AG04450 (cell line): Measurements from ENCODE around the gene REPS1. TPM values are rescaled to one million over a fixed set of nuclear protein-coding genes. Genes with fewer than 3 reads are reported as not detected.

Experiments
- CTCF ChIA-PET: fragments of 300-600, 350-600 bp; formaldehyde crosslinking; extraction: SDS; loops from one replicate; lab custom pipeline; 2022; ENCODE audit warnings: antibody characterized with exemption, inconsistent platforms; lab: Charles Lee
- POLR2A ChIA-PET: fragments of 350-600 bp; formaldehyde crosslinking; extraction: SDS; loops from one replicate; lab custom pipeline; 2021; ENCODE audit warnings: antibody characterized with exemption, inconsistent platforms; lab: Yijun Ruan, JAX
- DNase-seq: peaks from one replicate; pipeline ENCODE4 v3.0.0-alpha.2; 2011; ENCODE audit warnings: low read depth, low spot score
- H3K27ac ChIP-seq: one replicate; pipeline ENCODE4 v1.5.1; 2012; ENCODE audit warnings: low read depth, low read length, control low read depth
- H3K27me3 ChIP-seq: one replicate; pipeline ENCODE4 v1.6.0; 2012; ENCODE audit warnings: low read length; ENCODE audit not compliant: control insufficient read depth, insufficient read depth
- H3K4me3 ChIP-seq: 2 replicates; pipeline ENCODE4 v1.5.1; 2011; ENCODE audit warnings: mild to moderate bottlenecking, low read depth, low read length, control low read depth
- H3K9me3 ChIP-seq: 2 replicates; pipeline ENCODE4 v1.5.1; 2012; ENCODE audit warnings: low read length; ENCODE audit not compliant: control insufficient read depth, insufficient read depth
- polyA plus RNA-seq: library from polyadenylated mRNA; depleted of rRNA; stranded (reverse); fragments of >200 nt; gene quantifications from 2 replicates; pipeline ENCODE4 v1.2.3, GENCODE V29; 2011
- TF ChIP-seq, protein P1 (sequence below): IDR thresholded peaks from 2 replicates; pipeline ENCODE4 v1.5.1; 2011; ENCODE audit warnings: low read depth, low read length, control low read depth, inconsistent platforms

Gene REPS1
- polyA plus RNA-seq, 1 experiment = 36.6 TPM

DNA sequence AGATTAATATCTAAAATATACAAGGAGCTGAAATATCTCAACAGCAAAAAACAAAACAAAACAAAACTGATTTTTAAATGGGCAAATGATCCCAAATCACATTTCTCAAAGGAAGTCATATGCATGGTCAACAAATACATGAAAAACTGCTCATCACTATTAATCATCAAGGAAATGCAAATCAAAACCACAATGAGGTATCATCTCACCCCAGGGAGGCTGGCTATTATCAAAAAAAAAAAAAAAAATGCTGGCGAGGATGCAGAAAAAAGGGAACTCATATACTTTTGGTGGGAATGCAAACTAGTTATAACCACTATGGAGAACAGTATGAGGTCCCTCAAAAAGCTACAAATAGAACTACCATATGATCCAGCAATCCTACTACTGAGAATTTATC, 34.6 kb downstream of the REPS1 start:
- Histone ChIP-seq H3K27ac (no peak overlapping the region), H3K9me3 (no peaks in the 10 kb centered on the region), H3K4me3 (no peak overlapping the region), H3K27me3 (no peaks in the 10 kb centered on the region)
- CTCF ChIA-PET = no interaction called here
- TF ChIP-seq, protein P1, sequence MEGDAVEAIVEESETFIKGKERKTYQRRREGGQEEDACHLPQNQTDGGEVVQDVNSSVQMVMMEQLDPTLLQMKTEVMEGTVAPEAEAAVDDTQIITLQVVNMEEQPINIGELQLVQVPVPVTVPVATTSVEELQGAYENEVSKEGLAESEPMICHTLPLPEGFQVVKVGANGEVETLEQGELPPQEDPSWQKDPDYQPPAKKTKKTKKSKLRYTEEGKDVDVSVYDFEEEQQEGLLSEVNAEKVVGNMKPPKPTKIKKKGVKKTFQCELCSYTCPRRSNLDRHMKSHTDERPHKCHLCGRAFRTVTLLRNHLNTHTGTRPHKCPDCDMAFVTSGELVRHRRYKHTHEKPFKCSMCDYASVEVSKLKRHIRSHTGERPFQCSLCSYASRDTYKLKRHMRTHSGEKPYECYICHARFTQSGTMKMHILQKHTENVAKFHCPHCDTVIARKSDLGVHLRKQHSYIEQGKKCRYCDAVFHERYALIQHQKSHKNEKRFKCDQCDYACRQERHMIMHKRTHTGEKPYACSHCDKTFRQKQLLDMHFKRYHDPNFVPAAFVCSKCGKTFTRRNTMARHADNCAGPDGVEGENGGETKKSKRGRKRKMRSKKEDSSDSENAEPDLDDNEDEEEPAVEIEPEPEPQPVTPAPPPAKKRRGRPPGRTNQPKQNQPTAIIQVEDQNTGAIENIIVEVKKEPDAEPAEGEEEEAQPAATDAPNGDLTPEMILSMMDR = no peak
- no peak for DNase-seq
- POLR2A ChIA-PET = interaction anchor here (0.6 kb wide), 1 partner anchor 17 kb away, joined by 4 read pairs; no protein-coding TSS in a partner anchor

DNA sequence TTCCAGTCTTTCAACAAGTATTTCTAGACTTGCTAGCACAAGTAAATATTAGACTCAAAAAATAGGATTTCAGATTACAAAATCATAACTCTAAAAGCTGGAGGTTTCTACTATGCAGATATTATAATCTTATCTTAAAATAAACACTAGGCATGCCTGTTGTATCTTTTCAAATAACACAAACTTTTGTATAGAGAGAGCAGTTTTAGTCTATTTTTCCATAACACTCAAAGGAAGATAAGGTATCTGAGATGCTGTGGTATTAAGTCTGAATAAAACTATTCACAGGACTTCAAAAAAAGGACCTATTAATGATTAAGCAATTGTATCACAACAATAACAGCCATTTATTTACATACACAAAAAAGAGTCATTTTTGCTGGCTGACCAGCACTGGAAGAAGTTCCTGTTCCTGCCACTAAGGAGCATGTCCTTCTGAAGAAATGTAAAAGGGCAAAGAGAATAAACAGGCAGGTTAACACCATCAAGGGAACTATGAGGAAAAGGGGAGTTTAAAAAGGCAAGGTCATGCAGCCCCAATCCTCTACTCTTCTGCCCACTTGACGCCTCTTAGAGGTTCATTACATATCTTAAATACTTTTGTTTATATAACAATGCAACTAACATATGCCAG, 39.4 kb downstream of the REPS1 start:
- H3K27me3 ChIP-seq = no peaks in the 10 kb centered on the region
- no peak for DNase-seq
- TF ChIP-seq, protein P1 = no peak
- H3K4me3 ChIP-seq = no peak overlapping the region
- H3K27ac ChIP-seq = no peak overlapping the region
- CTCF ChIA-PET = no interaction called here
- POLR2A ChIA-PET = no interaction called here
- H3K9me3 ChIP-seq = no peaks in the 10 kb centered on the region

DNA sequence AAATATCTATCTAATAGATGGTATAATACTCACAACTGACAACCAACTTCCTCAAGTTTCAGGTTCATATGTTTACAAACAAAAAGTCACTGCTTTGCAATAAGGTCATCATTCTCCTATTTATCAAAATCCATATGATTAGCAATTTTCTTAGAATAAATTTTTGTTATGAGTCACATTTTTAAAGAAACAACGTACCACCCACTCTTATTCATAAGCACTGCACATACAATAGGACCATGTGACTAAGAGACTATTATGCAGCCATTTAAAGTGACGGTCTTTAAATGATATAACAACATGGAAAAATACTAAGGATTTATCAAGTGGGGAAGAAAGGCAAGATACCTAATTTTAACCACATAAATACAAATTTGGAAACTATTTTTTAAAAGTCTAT, 40.0 kb downstream of the REPS1 start:
- H3K27ac ChIP-seq = no peak overlapping the region
- ChIA-PET POLR2A (no interaction called here), CTCF (no interaction called here)
- no peak for DNase-seq
- no peaks in the 10 kb centered on the region for H3K9me3 ChIP-seq
- no peaks in the 10 kb centered on the region for H3K27me3 ChIP-seq
- TF ChIP-seq, protein P1 = no peak
- H3K4me3 ChIP-seq = no peak overlapping the region

DNA sequence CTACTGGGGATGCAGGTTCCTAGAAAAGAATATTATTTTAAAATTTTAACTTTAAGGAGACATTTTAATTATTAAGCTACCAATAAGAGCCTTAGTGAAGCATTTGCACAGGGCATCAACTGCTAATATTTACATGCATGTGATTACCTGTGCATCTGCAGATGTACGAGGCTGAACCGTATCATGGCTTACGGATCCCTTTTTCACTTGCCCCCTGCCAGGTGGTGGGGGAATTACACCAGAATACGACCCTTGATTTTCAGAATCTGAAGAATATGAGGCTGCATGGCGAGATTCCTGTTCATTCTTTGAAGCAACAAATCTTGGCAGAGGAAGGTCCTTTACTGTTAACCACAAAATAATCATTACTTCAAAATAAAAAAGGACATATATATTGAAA, 42.7 kb downstream of the REPS1 start:
- CTCF ChIA-PET = no interaction called here
- TF ChIP-seq, protein P1 = peak; percentile 26; the same call in 1 of the 2 replicates
- no peak for DNase-seq
- H3K4me3 ChIP-seq = no peak overlapping the region
- no peak overlapping the region for H3K27ac ChIP-seq
- H3K9me3 ChIP-seq = no peaks in the 10 kb centered on the region
- no peaks in the 10 kb centered on the region for H3K27me3 ChIP-seq
- POLR2A ChIA-PET = no interaction called here

DNA sequence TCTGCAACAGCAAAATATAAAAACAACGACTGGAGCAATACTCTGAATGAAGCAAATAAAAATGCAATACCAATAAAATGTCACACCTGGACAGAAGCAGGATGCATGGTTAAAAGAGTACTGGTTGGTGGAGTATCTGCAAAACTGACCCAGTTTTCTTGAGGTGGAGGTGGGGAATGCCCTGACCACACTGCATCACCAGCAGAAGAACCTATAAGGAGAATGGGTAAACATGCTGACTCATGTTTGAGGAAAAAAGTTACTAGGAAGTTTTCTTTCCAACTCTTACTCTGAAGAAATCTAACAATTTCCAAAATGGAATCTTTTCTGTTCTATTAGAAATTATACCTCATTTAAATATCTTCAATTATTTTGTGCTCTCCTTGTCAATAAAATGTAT, 43.6 kb downstream of the REPS1 start:
- CTCF ChIA-PET = no interaction called here
- Histone ChIP-seq H3K9me3 (no peaks in the 10 kb centered on the region), H3K27me3 (no peaks in the 10 kb centered on the region), H3K4me3 (no peak overlapping the region), H3K27ac (no peak overlapping the region)
- POLR2A ChIA-PET = no interaction called here
- peak; percentile 6 for DNase-seq
- TF ChIP-seq, protein P1 = no peak
